Measurements from ENCODE around the gene RHOBTB1.

Gene RHOBTB1

DNA sequence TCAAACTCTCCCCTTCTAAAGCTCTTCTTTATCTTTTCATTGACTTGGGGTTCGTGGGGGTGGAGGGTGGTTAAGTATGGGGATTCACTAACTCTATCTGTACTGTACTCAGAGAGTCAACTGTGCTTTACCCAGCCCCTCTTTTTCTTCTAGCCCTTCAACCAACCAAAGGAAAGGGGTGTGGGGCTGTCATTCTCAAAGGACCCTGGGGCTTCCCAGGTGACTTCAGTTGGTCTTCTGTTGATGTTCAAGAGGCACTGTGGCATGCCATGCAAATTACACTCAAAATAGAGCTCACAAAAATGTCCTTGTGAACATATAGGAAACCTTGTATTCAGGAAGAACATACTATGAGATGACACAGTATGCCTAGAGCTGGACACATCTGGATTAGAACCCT, 16.9 kb upstream of the RHOBTB1 start:
- TF ChIP-seq EZH2phosphoT487 (IDR thresholded peaks at IDR 0.05; ENCODE audit: low read depth), result no peak
- TF ChIP-seq, protein P1, sequence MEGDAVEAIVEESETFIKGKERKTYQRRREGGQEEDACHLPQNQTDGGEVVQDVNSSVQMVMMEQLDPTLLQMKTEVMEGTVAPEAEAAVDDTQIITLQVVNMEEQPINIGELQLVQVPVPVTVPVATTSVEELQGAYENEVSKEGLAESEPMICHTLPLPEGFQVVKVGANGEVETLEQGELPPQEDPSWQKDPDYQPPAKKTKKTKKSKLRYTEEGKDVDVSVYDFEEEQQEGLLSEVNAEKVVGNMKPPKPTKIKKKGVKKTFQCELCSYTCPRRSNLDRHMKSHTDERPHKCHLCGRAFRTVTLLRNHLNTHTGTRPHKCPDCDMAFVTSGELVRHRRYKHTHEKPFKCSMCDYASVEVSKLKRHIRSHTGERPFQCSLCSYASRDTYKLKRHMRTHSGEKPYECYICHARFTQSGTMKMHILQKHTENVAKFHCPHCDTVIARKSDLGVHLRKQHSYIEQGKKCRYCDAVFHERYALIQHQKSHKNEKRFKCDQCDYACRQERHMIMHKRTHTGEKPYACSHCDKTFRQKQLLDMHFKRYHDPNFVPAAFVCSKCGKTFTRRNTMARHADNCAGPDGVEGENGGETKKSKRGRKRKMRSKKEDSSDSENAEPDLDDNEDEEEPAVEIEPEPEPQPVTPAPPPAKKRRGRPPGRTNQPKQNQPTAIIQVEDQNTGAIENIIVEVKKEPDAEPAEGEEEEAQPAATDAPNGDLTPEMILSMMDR (IDR thresholded peaks at IDR 0.05; ENCODE audit: low read depth, low read length), result no peak
- no peak overlapping the region for H3K4me2 ChIP-seq (ENCODE audit: low read length)
- no peak overlapping the region for H2AFZ ChIP-seq (ENCODE audit: low read depth, low read length)
- peaks cover 20% of the 10 kb centered on the region for H3K4me1 ChIP-seq (ENCODE audit: low read length)
- H3K9me3 ChIP-seq (ENCODE audit: insufficient read depth, low read length), result no peaks in the 10 kb centered on the region
- H3K36me3 ChIP-seq (replicated peaks; ENCODE audit: low read depth, low read length), result no peaks in the 10 kb centered on the region
- H3K9ac ChIP-seq (ENCODE audit: low read length), result no peak overlapping the region
- H3K27ac ChIP-seq (ENCODE audit: low read length), result no peak overlapping the region
- H3K79me2 ChIP-seq (ENCODE audit: low read length), result no peaks in the 10 kb centered on the region
- H3K4me3 ChIP-seq (ENCODE audit: low read length), result no peak overlapping the region
- no peaks in the 10 kb centered on the region for H3K27me3 ChIP-seq (ENCODE audit: low read depth, low read length)
- H4K20me1 ChIP-seq (ENCODE audit: insufficient read depth, low read length), result no peaks in the 10 kb centered on the region

DNA sequence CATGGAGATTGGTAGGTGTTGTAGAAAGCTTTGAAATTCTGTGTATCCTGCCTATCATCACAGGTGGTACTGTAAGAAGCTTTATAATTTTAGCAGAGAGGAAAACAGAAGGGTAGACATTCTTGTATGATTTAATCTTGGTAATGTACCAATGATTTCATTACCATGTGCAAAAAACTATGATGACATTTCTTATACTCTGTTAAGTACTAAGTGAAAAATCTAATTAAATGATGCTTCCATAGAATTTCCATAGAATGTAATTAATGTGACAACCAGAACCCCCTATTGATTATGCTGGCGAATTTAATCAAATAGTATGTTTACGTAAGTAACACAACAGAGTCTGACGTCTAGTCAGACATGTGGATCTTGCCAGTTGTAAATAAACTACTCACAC, 16.0 kb upstream of the RHOBTB1 start:
- TF ChIP-seq EZH2phosphoT487 (IDR thresholded peaks at IDR 0.05; ENCODE audit: low read depth), result no peak
- TF ChIP-seq, protein P1 (IDR thresholded peaks at IDR 0.05; ENCODE audit: low read depth, low read length), result no peak
- no peak overlapping the region for H3K4me2 ChIP-seq (ENCODE audit: low read length)
- no peak overlapping the region for H2AFZ ChIP-seq (ENCODE audit: low read depth, low read length)
- H3K4me1 ChIP-seq (ENCODE audit: low read length), result peaks cover 14% of the 10 kb centered on the region
- H3K4me3 ChIP-seq (ENCODE audit: low read length), result no peak overlapping the region
- H3K79me2 ChIP-seq (ENCODE audit: low read length), result no peaks in the 10 kb centered on the region
- no peak overlapping the region for H3K27ac ChIP-seq (ENCODE audit: low read length)
- no peaks in the 10 kb centered on the region for H3K9me3 ChIP-seq (ENCODE audit: insufficient read depth, low read length)
- H3K9ac ChIP-seq (ENCODE audit: low read length), result no peak overlapping the region
- no peaks in the 10 kb centered on the region for H4K20me1 ChIP-seq (ENCODE audit: insufficient read depth, low read length)
- H3K36me3 ChIP-seq (replicated peaks; ENCODE audit: low read depth, low read length), result no peaks in the 10 kb centered on the region
- H3K27me3 ChIP-seq (ENCODE audit: low read depth, low read length), result no peaks in the 10 kb centered on the region

DNA sequence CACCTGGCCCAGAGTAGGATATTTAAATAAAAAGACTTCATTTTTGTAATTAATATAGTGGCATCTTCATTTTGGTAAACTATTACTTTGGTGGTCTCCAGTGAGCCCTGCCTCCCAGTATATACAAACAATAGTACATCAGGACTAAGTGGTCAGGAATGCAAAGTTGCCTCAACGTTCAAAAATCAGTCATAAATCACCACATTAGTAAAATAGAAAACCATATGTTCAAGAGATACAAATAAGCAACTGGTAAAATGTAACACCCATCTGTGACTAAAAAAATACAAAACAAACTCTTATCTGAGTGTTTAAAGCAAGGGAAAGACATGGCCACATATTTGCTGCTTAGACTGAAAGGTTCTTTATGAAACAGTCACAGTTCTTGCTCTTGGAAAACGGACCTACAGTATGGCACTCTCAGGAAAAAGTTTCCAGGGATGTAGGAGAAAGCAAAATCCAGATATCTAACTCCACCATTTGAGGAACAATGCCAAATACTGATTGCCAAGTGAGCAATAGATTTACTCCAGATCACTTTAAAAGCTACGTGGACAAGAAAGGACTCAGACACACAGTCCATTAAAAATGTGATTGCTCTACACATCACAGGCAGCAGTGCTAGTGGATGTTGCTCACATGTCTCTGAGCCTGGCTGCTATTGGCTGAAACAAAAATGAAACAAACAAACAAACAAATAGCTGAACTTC, 15.1 kb upstream of the RHOBTB1 start:
- Histone ChIP-seq H3K9me3 (ENCODE audit: insufficient read depth, low read length) (no peaks in the 10 kb centered on the region), H2AFZ (ENCODE audit: low read depth, low read length) (no peak overlapping the region)

DNA sequence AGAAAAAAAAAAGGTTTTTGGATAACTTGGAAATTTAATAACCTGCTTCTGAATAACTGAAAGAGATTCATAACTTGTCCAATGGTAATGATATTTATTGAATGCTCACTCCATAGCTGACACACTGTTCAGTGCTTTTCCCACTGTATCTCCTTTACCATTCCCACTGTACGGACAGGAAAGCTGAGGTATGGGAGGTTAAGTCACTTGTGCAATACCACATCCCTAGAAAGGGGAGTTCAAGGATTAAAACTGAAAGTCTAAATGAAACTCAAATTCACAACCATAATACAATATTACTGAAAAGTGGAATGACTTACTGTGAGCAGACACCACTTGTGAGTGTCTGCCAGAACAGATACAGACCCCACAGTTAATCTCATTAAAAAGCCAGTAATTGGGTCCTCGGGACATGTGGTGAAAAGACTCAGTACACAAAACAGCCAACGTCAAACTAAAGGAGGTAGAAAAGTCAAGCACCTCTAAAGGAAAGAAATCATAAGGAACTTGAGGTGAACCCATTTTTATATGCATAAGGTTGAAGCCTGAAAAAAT, 13.8 kb upstream of the RHOBTB1 start:
- H3K27ac ChIP-seq (ENCODE audit: low read length), result no peak overlapping the region

More for the DNA sequence above, 15.1 kb upstream of the RHOBTB1 start:
- Histone ChIP-seq H3K27ac (ENCODE audit: low read length) (no peak overlapping the region), H3K4me1 (ENCODE audit: low read length) (peaks cover 14% of the 10 kb centered on the region), H3K4me3 (ENCODE audit: low read length) (no peak overlapping the region), H3K9ac (ENCODE audit: low read length) (no peak overlapping the region), H4K20me1 (ENCODE audit: insufficient read depth, low read length) (no peaks in the 10 kb centered on the region), H3K27me3 (ENCODE audit: low read depth, low read length) (no peaks in the 10 kb centered on the region), H3K36me3 (replicated peaks; ENCODE audit: low read depth, low read length) (no peaks in the 10 kb centered on the region), H3K4me2 (ENCODE audit: low read length) (no peak overlapping the region), H3K79me2 (ENCODE audit: low read length) (no peaks in the 10 kb centered on the region)
- TF ChIP-seq, protein P1 (IDR thresholded peaks at IDR 0.05; ENCODE audit: low read depth, low read length), result no peak
- no peak for TF ChIP-seq EZH2phosphoT487 (IDR thresholded peaks at IDR 0.05; ENCODE audit: low read depth)

More for the DNA sequence above, 13.8 kb upstream of the RHOBTB1 start:
- TF ChIP-seq, protein P1 (IDR thresholded peaks at IDR 0.05; ENCODE audit: low read depth, low read length), result no peak
- TF ChIP-seq EZH2phosphoT487 (IDR thresholded peaks at IDR 0.05; ENCODE audit: low read depth), result no peak
- Histone ChIP-seq H4K20me1 (ENCODE audit: insufficient read depth, low read length) (no peaks in the 10 kb centered on the region), H3K4me3 (ENCODE audit: low read length) (no peak overlapping the region), H3K9me3 (ENCODE audit: insufficient read depth, low read length) (no peaks in the 10 kb centered on the region), H3K9ac (ENCODE audit: low read length) (no peak overlapping the region), H3K36me3 (replicated peaks; ENCODE audit: low read depth, low read length) (no peaks in the 10 kb centered on the region), H2AFZ (ENCODE audit: low read depth, low read length) (no peak overlapping the region), H3K79me2 (ENCODE audit: low read length) (no peaks in the 10 kb centered on the region), H3K27me3 (ENCODE audit: low read depth, low read length) (no peaks in the 10 kb centered on the region), H3K4me2 (ENCODE audit: low read length) (no peak overlapping the region), H3K4me1 (ENCODE audit: low read length) (peaks cover 7% of the 10 kb centered on the region; the same call in 1 of the 2 replicates)
